Measurements from ENCODE around the gene PAEP.

DNA sequence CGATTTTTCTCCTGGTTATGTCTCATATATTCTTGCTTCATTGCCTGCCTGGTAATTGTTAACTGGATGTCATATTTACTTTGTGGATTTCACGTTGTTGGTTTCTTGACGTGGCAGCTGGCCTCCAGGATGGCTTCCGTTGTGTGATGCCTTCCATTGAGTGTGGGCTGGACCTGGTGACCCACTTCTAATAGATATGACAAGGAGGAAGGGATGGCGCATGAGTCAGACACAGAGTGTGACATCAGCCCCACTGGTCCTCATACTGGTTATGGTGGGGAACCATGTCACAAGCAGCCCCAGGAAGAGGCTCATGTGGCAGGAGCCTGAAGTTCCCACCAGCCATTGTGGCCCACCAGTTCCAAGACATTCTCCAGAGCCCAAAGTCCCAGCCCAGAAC, 6.4 kb upstream of the PAEP start:
- TF ChIP-seq, protein P1, sequence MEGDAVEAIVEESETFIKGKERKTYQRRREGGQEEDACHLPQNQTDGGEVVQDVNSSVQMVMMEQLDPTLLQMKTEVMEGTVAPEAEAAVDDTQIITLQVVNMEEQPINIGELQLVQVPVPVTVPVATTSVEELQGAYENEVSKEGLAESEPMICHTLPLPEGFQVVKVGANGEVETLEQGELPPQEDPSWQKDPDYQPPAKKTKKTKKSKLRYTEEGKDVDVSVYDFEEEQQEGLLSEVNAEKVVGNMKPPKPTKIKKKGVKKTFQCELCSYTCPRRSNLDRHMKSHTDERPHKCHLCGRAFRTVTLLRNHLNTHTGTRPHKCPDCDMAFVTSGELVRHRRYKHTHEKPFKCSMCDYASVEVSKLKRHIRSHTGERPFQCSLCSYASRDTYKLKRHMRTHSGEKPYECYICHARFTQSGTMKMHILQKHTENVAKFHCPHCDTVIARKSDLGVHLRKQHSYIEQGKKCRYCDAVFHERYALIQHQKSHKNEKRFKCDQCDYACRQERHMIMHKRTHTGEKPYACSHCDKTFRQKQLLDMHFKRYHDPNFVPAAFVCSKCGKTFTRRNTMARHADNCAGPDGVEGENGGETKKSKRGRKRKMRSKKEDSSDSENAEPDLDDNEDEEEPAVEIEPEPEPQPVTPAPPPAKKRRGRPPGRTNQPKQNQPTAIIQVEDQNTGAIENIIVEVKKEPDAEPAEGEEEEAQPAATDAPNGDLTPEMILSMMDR (IDR thresholded peaks at IDR 0.05) = no peak
- no peak for TF ChIP-seq POLR2A (IDR thresholded peaks at IDR 0.05)

Data from uterus (tissue), 2 donors.